VCaP (cell line): Measurements from ENCODE around the gene PSKH1.

Experiments
- H3K27ac ChIP-seq: fragments of 450-650 bp; 2 replicates; pipeline ENCODE4 v1.5.1; 2017
- TF ChIP-seq, protein P1 (sequence below): fragments of 450-650 bp; conservative IDR thresholded peaks from 2 replicates; pipeline ENCODE4 v1.5.1; 2017; ENCODE audit warnings: mild to moderate bottlenecking, moderate library complexity

The PSKH1 gene

DNA sequence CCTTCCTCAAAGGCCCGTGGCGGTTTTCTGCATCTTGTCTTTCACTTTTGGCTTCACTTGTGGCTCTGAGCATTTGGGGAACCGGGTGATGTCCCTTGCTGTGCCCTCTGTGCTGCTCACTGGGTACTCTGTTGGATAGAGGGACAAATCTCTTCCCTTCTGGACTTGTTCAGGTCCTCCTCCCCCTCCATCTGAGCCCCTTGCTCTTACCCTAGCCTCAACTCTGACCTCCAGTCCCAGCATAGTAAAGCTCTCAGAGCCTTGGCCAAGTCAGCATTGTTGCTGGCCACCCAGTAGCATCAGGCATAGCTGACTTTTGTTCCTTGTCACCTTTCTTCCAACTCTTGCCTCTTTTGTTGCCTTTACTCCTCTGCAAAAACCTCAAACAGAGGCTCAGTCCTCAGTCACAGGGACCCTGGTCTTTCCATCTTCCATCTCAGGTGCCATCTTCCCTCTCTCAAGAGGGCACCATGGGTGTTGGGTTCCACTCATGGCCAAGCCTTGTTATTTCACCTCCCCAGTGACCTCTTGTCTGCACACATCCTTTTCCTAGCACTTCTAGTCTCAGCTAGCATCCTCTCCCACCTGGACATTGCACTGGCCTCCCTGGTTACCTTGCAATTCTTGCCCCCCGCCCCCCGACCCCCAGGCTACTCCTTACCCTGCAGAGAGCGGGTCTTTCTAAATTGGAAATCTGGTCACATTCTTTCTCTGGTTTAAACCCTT, 44.0 kb downstream of the PSKH1 start:
- H3K27ac ChIP-seq = peak overlapping the region; percentile 85
- TF ChIP-seq, protein P1, sequence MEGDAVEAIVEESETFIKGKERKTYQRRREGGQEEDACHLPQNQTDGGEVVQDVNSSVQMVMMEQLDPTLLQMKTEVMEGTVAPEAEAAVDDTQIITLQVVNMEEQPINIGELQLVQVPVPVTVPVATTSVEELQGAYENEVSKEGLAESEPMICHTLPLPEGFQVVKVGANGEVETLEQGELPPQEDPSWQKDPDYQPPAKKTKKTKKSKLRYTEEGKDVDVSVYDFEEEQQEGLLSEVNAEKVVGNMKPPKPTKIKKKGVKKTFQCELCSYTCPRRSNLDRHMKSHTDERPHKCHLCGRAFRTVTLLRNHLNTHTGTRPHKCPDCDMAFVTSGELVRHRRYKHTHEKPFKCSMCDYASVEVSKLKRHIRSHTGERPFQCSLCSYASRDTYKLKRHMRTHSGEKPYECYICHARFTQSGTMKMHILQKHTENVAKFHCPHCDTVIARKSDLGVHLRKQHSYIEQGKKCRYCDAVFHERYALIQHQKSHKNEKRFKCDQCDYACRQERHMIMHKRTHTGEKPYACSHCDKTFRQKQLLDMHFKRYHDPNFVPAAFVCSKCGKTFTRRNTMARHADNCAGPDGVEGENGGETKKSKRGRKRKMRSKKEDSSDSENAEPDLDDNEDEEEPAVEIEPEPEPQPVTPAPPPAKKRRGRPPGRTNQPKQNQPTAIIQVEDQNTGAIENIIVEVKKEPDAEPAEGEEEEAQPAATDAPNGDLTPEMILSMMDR = no peak

DNA sequence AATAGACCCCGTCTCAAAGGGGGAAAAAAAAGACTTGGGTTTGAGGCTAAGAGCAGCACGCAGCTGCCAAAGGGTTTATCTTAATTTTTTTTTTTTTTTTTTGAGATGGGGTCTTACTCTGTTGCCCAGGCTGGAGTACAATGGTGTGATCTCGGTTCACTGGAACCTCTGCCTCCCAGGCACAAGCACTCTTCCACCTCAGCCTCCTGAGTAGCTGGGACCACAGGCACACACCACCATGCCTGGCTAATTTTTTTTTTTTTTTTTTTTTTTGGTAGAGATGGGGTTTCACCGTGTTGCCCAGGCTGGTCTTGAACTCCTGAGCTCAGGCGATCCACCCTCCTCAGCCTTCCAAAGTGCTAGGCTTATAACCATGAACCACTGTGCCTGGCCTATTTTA, 44.7 kb downstream of the PSKH1 start:
- H3K27ac ChIP-seq = peak overlapping the region; percentile 85; the same call in 1 of the 2 replicates

DNA sequence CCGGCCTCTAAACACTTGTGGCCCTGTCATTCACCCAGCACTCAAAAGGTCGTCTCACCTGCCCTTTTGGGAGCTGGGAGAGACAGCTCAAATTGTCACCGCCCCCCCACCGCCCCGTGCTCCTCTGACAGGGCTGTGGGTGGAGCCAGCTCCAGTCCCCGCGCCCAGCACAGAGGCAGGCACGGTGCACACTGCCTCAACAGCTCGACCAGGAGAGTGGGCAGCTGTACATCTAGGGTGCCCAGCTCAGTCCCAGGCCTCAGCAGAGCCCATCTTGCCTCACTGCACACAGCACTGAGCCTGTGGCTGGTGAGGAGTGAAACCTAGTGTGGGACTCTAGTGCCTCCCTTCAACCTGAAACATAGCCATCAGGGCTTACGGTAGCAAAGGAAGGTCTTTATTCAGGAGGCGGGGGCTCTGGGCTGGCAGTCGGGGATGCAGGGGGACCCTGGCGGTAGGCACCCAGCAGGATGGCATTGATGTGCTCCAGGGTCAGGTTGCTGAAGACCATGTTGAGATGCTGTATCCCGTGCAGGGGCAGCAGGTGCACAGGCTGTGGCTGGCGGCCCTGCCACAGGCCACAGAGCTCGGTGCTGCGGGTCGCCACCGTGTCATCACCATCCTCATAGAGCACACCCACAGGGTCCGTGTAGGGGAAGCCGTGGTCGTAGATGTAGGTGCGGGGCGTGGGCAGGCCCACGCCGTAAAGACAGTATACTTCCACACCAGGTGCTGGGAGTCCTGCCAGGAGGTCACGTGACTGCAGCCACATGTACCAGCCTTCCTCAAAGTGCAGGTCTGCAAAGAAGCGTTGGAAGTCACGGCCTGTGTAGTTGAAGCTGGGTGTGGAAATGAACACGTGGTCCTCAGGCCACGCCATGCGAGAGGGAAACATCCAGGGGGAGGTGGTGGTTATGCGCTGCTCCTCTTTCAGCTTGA, 46.7 kb downstream of the PSKH1 start:
- TF ChIP-seq, protein P1 = no peak

DNA sequence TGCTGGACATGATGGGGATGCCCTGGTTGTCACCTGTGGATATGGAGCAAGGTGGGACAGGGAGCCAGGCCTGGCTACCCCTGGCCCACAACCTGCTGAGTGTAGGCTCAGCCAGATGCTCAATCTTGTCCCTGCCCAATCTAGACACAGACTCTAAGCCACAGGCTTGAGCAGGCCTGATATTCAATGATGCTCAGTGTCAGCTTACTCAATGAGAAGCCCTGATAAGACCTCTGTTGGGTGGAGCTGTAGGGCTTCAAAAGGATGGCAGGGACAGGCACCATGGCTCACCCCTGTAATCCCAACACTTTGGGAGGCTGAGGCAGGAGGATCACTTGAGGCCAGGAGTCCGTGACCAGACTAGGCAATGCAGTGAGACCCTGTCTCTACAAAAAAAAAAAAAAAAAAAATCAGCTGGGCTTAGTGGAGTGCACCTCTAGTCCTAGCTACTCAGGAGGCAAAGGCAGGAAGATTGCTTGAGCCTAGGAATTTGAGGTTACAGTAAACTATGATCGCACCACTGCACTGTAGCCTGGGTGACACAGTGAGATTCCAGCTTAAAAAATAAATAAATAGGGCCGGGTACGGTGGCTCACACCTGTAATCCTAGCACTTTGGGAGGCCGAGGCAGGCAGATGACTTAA, 47.5 kb downstream of the PSKH1 start:
- H3K27ac ChIP-seq = no peak overlapping the region
- TF ChIP-seq, protein P1 = no peak

More for the DNA sequence above, 46.7 kb downstream of the PSKH1 start:
- no peak overlapping the region for H3K27ac ChIP-seq

DNA sequence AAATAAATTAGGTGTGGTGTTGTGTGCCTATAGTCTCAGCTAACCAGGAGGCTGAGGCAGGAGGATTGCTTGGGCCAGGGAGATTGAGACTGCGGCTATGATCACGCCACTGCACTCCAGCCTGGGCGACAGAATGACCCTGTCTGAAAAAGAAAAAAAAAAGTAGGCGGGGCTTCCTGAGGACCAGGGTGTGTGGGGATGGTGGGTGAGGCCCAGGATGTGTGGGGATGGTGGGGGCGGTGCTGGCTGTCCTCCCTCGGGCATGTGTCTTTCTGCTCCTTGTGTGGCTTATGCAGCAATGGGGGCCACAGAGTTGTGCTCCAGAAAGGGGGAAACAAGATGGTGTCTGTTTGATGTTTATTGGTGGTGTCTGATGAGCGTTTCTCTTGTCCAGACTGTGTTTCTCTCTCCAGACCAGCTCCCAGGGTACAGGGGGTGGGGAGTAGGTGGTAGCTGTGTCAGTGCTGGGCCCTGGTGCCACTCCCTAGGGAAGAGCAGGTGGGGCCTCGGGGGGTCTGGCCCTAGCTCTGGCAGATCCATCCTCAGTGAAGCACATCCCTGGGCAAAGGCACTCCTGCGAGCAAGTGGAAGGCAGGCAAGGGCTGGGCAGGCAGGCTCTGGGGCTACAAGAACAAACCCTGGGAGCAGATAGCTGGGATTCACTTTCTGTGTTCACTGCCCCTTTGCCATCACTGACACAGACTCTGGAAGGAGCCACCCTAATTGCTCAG, 48.6 kb downstream of the PSKH1 start:
- H3K27ac ChIP-seq = no peak overlapping the region
- TF ChIP-seq, protein P1 = no peak

DNA sequence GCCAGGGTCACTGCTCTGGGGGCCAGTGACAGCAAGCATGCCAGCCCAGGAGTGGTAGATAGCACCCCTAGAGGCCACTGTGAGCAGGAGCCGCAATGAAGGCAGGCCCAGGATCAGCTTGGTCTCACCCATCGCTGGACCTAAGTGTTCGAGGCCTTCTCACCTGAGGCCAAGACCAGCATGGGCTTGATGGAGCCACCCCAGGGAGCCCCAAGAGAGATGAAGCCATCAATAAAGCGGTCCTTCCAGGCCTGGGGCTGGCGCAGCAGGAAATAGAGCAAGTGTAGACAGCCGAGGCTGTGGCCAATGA, 49.1 kb downstream of the PSKH1 start:
- TF ChIP-seq, protein P1 = peak; percentile 58
- no peak overlapping the region for H3K27ac ChIP-seq

DNA sequence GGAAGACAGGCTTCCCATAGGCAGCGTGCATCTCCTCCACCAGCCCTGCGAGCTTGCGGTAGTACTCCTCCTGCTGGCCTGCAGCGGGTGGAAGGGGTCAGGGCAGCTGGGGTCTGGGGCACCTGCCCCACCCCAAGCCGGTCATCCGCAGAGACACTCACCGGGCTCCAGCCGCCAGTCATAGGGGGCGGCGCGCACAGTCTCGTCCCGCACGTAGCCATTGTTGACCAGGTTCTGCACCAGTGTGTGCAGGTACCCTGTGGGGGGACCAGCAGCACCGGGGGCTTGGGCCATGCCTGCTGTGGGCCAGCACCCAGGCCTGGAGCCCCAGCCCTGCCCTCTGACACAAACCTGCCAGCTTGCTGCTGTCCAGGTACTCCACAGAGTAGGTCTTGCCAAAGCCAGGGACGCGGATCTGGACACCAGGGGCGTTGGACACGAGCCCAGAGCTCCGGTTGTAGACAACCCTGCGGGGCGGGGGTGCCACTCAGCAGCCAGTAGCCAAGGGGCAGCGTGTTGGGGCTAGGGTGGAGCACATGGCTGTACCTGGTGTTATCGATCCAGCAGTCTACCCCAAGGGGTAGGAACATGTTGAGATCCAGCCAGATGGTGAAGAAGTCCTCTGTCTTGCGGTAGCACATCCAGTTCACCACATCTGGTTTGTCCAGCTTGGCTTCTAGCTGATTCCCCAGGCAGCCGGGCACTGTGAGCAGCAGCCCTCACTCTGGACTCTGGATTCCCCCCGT, 49.6 kb downstream of the PSKH1 start:
- H3K27ac ChIP-seq = no peak overlapping the region
- TF ChIP-seq, protein P1 = no peak
